Measurements from ENCODE around the gene PHACTR1. TPM values are rescaled to one million over a fixed set of nuclear protein-coding genes. Genes with fewer than 3 reads are reported as not detected.

The PHACTR1 gene
- total and polyA plus RNA-seq, 4 donors, result 0.31 to 1.5 (median 0.79) TPM

- Histone ChIP-seq H3K9ac (ENCODE audit: low read depth in 1 of 2, low read length in 2 of 2) (no peak overlapping the region), H3K4me3 (ENCODE audit: low read depth in 1 of 3, low read length in 3 of 3) (no peak overlapping the region), H3K27me3 (ENCODE audit: control insufficient read depth in 4 of 4, insufficient read depth in 4 of 4, low read length in 3 of 4) (no peaks in the 10 kb centered on the region), H3K27ac (ENCODE audit: low read depth in 1 of 2, low read length in 2 of 2) (no peak overlapping the region), H3K4me1 (ENCODE audit: control insufficient read depth in 4 of 4, insufficient read depth in 4 of 4, low read length in 3 of 4) (peaks cover 0 to 7% (median 0%) of the 10 kb centered on the region in 4 donors), H3K36me3 (ENCODE audit: control insufficient read depth in 4 of 4, insufficient read depth in 3 of 4, low read depth in 1 of 4, low read length in 3 of 4) (no peaks in the 10 kb centered on the region), H3K9me3 (ENCODE audit: control insufficient read depth in 4 of 4, low read length in 3 of 4) (no peaks in the 10 kb centered on the region)
- DNase-seq (ENCODE audit: low spot score), result no peak
- WGBS, result 90% methylated on average over 3 of the region's 3 CpGs
- TF ChIP-seq TAF1 (conservative IDR thresholded peaks at IDR 0.05) (no peak), MAX (IDR thresholded peaks at IDR 0.05) (no peak), GABPA (IDR thresholded peaks at IDR 0.05 in 1 of 2, conservative IDR thresholded peaks at IDR 0.05 in 1 of 2) (no peak), YY1 (IDR thresholded peaks at IDR 0.05) (no peak), SP1 (IDR thresholded peaks at IDR 0.05) (no peak), ATF3 (IDR thresholded peaks at IDR 0.05) (no peak), HNF4A (conservative IDR thresholded peaks at IDR 0.05) (no peak), FOXA1 (IDR thresholded peaks at IDR 0.05) (no peak), ZBTB33 (IDR thresholded peaks at IDR 0.05) (no peak), RAD21 (IDR thresholded peaks at IDR 0.05) (no peak), REST (IDR thresholded peaks at IDR 0.05) (no peak)
Measured at GRCh38 chr6:13242178-13242577, 525.6 kb downstream of the PHACTR1 start.

GRCh38 chr6:13242590-13242989, 526.0 kb downstream of the PHACTR1 start:
- Histone ChIP-seq H3K27me3 (ENCODE audit: control insufficient read depth in 4 of 4, insufficient read depth in 4 of 4, low read length in 3 of 4) (no peaks in the 10 kb centered on the region), H3K9ac (ENCODE audit: low read depth in 1 of 2, low read length in 2 of 2) (no peak overlapping the region), H3K4me1 (ENCODE audit: control insufficient read depth in 4 of 4, insufficient read depth in 4 of 4, low read length in 3 of 4) (peaks cover 0 to 7% (median 0%) of the 10 kb centered on the region in 4 donors), H3K36me3 (ENCODE audit: control insufficient read depth in 4 of 4, insufficient read depth in 3 of 4, low read depth in 1 of 4, low read length in 3 of 4) (no peaks in the 10 kb centered on the region), H3K9me3 (ENCODE audit: control insufficient read depth in 4 of 4, low read length in 3 of 4) (no peaks in the 10 kb centered on the region), H3K4me3 (ENCODE audit: low read depth in 1 of 3, low read length in 3 of 3) (no peak overlapping the region), H3K27ac (ENCODE audit: low read depth in 1 of 2, low read length in 2 of 2) (no peak overlapping the region)
- TF ChIP-seq TAF1 (conservative IDR thresholded peaks at IDR 0.05), result no peak
- TF ChIP-seq JUND (IDR thresholded peaks at IDR 0.05), result peak in 1 of 2 donors; percentile 20
- peak; percentile 43 to 52 for TF ChIP-seq RXRA (IDR thresholded peaks at IDR 0.05)
- peak; percentile 78 to 85 for TF ChIP-seq HNF4A (conservative IDR thresholded peaks at IDR 0.05)
- TF ChIP-seq HNF4G (IDR thresholded peaks at IDR 0.05), result peak; percentile 33
- TF ChIP-seq SP1 (IDR thresholded peaks at IDR 0.05), result peak; percentile 64
- no peak for TF ChIP-seq FOXA1 (IDR thresholded peaks at IDR 0.05)
- 34% methylated on average over 1 of the region's 1 CpG for WGBS
- no peak for DNase-seq (ENCODE audit: low spot score)

Measured in liver (tissue), 9 donors.